PFSK-1 (cell line): Measurements from ENCODE around the gene IL20RA.

Experiments
- FOXP2 ChIP-seq: optimal IDR thresholded peaks from 2 replicates; pipeline ENCODE3; 2011; ENCODE audit warnings: borderline replicate concordance, control low read depth, inconsistent platforms; ENCODE audit not compliant: insufficient read depth; ENCODE audit errors: extremely low read length, extremely low read depth
- POLR2AphosphoS5 ChIP-seq: IDR thresholded peaks from 2 replicates; pipeline ENCODE4 v1.6.1; 2012; ENCODE audit warnings: low read depth, mild to moderate bottlenecking, control low read depth, low read length, moderate library complexity
- REST ChIP-seq, 2 experiments: IDR thresholded peaks; 2 replicates each; pipeline versions ENCODE4 v1.6.1 to v1.8.0; 2011 to 2012; ENCODE audit warnings: low read depth in 2 of 2, low read length in 2 of 2, control low read depth in 1 of 2, inconsistent platforms in 1 of 2, mild to moderate bottlenecking in 1 of 2, moderate library complexity in 1 of 2; ENCODE audit not compliant: insufficient read depth in 1 of 2
- SIN3A ChIP-seq: IDR thresholded peaks from 2 replicates; pipeline ENCODE4 v1.6.1; 2012; ENCODE audit warnings: mild to moderate bottlenecking, low read length, moderate library complexity, borderline replicate concordance; ENCODE audit not compliant: insufficient read depth
- TAF1 ChIP-seq: IDR thresholded peaks from 2 replicates; pipeline ENCODE4 v1.6.1; 2012; ENCODE audit warnings: low read length, control low read depth, borderline replicate concordance; ENCODE audit not compliant: insufficient read depth

GRCh38 chr6:137005073-137005472 lies 39.7 kb downstream of the IL20RA start:
- TF ChIP-seq POLR2AphosphoS5 (no peak), SIN3A (no peak), REST (IDR thresholded peaks at IDR 0.05; ENCODE audit: insufficient read depth in 1 of 2, low read depth in 2 of 2, low read length in 2 of 2) (no peak), TAF1 (no peak), FOXP2 (no peak)
